Measurements from ENCODE around the gene ZMAT5.

The ZMAT5 gene

GRCh38 chr22:29738118-29738815, 28.5 kb downstream of the ZMAT5 start:
- H3K27ac Mint-ChIP-seq = no peak overlapping the region
- no peak overlapping the region for H3K4me3 Mint-ChIP-seq
- no peaks in the 10 kb centered on the region for H3K4me1 Mint-ChIP-seq (ENCODE audit: low read depth)
- no peaks in the 10 kb centered on the region for H3K9me3 Mint-ChIP-seq
- H3K27me3 Mint-ChIP-seq (ENCODE audit: low read depth) = no peaks in the 10 kb centered on the region
- DNase-seq (ENCODE audit: low spot score) = no peak
- H3K36me3 Mint-ChIP-seq (ENCODE audit: low read depth) = peaks cover 4% of the 10 kb centered on the region

- H3K27me3 Mint-ChIP-seq (ENCODE audit: low read depth) = no peaks in the 10 kb centered on the region
- no peaks in the 10 kb centered on the region for H3K9me3 Mint-ChIP-seq
- H3K36me3 Mint-ChIP-seq (ENCODE audit: low read depth) = peaks cover 2% of the 10 kb centered on the region
- H3K4me1 Mint-ChIP-seq (ENCODE audit: low read depth) = no peaks in the 10 kb centered on the region
- no peak for DNase-seq (ENCODE audit: low spot score)
- no peak overlapping the region for H3K27ac Mint-ChIP-seq
- no peak overlapping the region for H3K4me3 Mint-ChIP-seq
Measured at GRCh38 chr22:29737251-29738117, 29.3 kb downstream of the ZMAT5 start.

- no peak for DNase-seq (ENCODE audit: low spot score)
- H3K4me3 Mint-ChIP-seq = no peak overlapping the region
- H3K27me3 Mint-ChIP-seq (ENCODE audit: low read depth) = no peaks in the 10 kb centered on the region
- no peaks in the 10 kb centered on the region for H3K9me3 Mint-ChIP-seq
- H3K4me1 Mint-ChIP-seq (ENCODE audit: low read depth) = no peaks in the 10 kb centered on the region
- no peak overlapping the region for H3K27ac Mint-ChIP-seq
- no peaks in the 10 kb centered on the region for H3K36me3 Mint-ChIP-seq (ENCODE audit: low read depth)
Measured at GRCh38 chr22:29735416-29735815, 31.4 kb downstream of the ZMAT5 start.

- Mint-ChIP-seq H3K4me1 (ENCODE audit: low read depth) (no peaks in the 10 kb centered on the region), H3K27me3 (ENCODE audit: low read depth) (no peaks in the 10 kb centered on the region), H3K36me3 (ENCODE audit: low read depth) (no peaks in the 10 kb centered on the region), H3K9me3 (no peaks in the 10 kb centered on the region), H3K4me3 (no peak overlapping the region), H3K27ac (no peak overlapping the region)
- DNase-seq (ENCODE audit: low spot score) = no peak
Measured at GRCh38 chr22:29734838-29735237, 32.0 kb downstream of the ZMAT5 start.

- no peak for DNase-seq (ENCODE audit: low spot score)
- no peaks in the 10 kb centered on the region for H3K9me3 Mint-ChIP-seq
- H3K27ac Mint-ChIP-seq = no peak overlapping the region
- no peak overlapping the region for H3K4me3 Mint-ChIP-seq
- no peaks in the 10 kb centered on the region for H3K27me3 Mint-ChIP-seq (ENCODE audit: low read depth)
- H3K4me1 Mint-ChIP-seq (ENCODE audit: low read depth) = no peaks in the 10 kb centered on the region
- no peaks in the 10 kb centered on the region for H3K36me3 Mint-ChIP-seq (ENCODE audit: low read depth)
Measured at GRCh38 chr22:29734406-29734805, 32.4 kb downstream of the ZMAT5 start.

- H3K4me3 Mint-ChIP-seq = no peak overlapping the region
- no peaks in the 10 kb centered on the region for H3K36me3 Mint-ChIP-seq (ENCODE audit: low read depth)
- no peaks in the 10 kb centered on the region for H3K9me3 Mint-ChIP-seq
- H3K4me1 Mint-ChIP-seq (ENCODE audit: low read depth) = no peaks in the 10 kb centered on the region
- H3K27me3 Mint-ChIP-seq (ENCODE audit: low read depth) = no peaks in the 10 kb centered on the region
- no peak for DNase-seq (ENCODE audit: low spot score)
- H3K27ac Mint-ChIP-seq = no peak overlapping the region
Measured at GRCh38 chr22:29733362-29734201, 33.2 kb downstream of the ZMAT5 start.

- Mint-ChIP-seq H3K4me1 (ENCODE audit: low read depth) (no peaks in the 10 kb centered on the region), H3K36me3 (ENCODE audit: low read depth) (no peaks in the 10 kb centered on the region), H3K27ac (no peak overlapping the region), H3K4me3 (no peak overlapping the region), H3K27me3 (ENCODE audit: low read depth) (no peaks in the 10 kb centered on the region), H3K9me3 (no peaks in the 10 kb centered on the region)
- no peak for DNase-seq (ENCODE audit: low spot score)
Measured at GRCh38 chr22:29732883-29733282, 33.9 kb downstream of the ZMAT5 start.

- H3K4me3 Mint-ChIP-seq = no peak overlapping the region
- H3K36me3 Mint-ChIP-seq (ENCODE audit: low read depth) = no peaks in the 10 kb centered on the region
Measured at GRCh38 chr22:29731058-29731850, 35.6 kb downstream of the ZMAT5 start.

GRCh38 chr22:29729161-29729560, 37.6 kb downstream of the ZMAT5 start:
- H3K27ac Mint-ChIP-seq = no peak overlapping the region
- no peaks in the 10 kb centered on the region for H3K9me3 Mint-ChIP-seq
- H3K27me3 Mint-ChIP-seq (ENCODE audit: low read depth) = peaks cover 3% of the 10 kb centered on the region
- H3K4me1 Mint-ChIP-seq (ENCODE audit: low read depth) = no peaks in the 10 kb centered on the region
- H3K4me3 Mint-ChIP-seq = no peak overlapping the region
- DNase-seq (ENCODE audit: low spot score) = no peak
- H3K36me3 Mint-ChIP-seq (ENCODE audit: low read depth) = no peaks in the 10 kb centered on the region

More at GRCh38 chr22:29731058-29731850, 35.6 kb downstream of the ZMAT5 start:
- Mint-ChIP-seq H3K27ac (no peak overlapping the region), H3K9me3 (no peaks in the 10 kb centered on the region), H3K27me3 (ENCODE audit: low read depth) (no peaks in the 10 kb centered on the region), H3K4me1 (ENCODE audit: low read depth) (no peaks in the 10 kb centered on the region)
- no peak for DNase-seq (ENCODE audit: low spot score)

GRCh38 chr22:29727131-29727523, 39.7 kb downstream of the ZMAT5 start:
- Mint-ChIP-seq H3K4me1 (ENCODE audit: low read depth) (no peaks in the 10 kb centered on the region), H3K36me3 (ENCODE audit: low read depth) (no peaks in the 10 kb centered on the region), H3K4me3 (no peak overlapping the region), H3K27ac (no peak overlapping the region), H3K27me3 (ENCODE audit: low read depth) (peaks cover 5% of the 10 kb centered on the region), H3K9me3 (no peaks in the 10 kb centered on the region)
- no peak for DNase-seq (ENCODE audit: low spot score)

- Mint-ChIP-seq H3K27ac (no peak overlapping the region), H3K36me3 (ENCODE audit: low read depth) (no peaks in the 10 kb centered on the region), H3K4me3 (no peak overlapping the region), H3K4me1 (ENCODE audit: low read depth) (no peaks in the 10 kb centered on the region), H3K9me3 (no peaks in the 10 kb centered on the region), H3K27me3 (ENCODE audit: low read depth) (peaks cover 8% of the 10 kb centered on the region)
- DNase-seq (ENCODE audit: low spot score) = no peak
Measured at GRCh38 chr22:29726512-29727130, 40.2 kb downstream of the ZMAT5 start.

GRCh38 chr22:29726106-29726505, 40.7 kb downstream of the ZMAT5 start:
- peaks cover 12% of the 10 kb centered on the region for H3K27me3 Mint-ChIP-seq (ENCODE audit: low read depth)
- no peak for DNase-seq (ENCODE audit: low spot score)
- H3K36me3 Mint-ChIP-seq (ENCODE audit: low read depth) = no peaks in the 10 kb centered on the region
- no peaks in the 10 kb centered on the region for H3K9me3 Mint-ChIP-seq
- no peak overlapping the region for H3K4me3 Mint-ChIP-seq
- no peak overlapping the region for H3K27ac Mint-ChIP-seq
- no peaks in the 10 kb centered on the region for H3K4me1 Mint-ChIP-seq (ENCODE audit: low read depth)

GRCh38 chr22:29724843-29725242, 42.0 kb downstream of the ZMAT5 start:
- Mint-ChIP-seq H3K4me3 (no peak overlapping the region), H3K4me1 (ENCODE audit: low read depth) (no peaks in the 10 kb centered on the region), H3K27ac (no peak overlapping the region), H3K36me3 (ENCODE audit: low read depth) (no peaks in the 10 kb centered on the region), H3K27me3 (ENCODE audit: low read depth) (peaks cover 12% of the 10 kb centered on the region), H3K9me3 (no peaks in the 10 kb centered on the region)
- DNase-seq (ENCODE audit: low spot score) = no peak
